ENCODE data around the gene RUNDC1. TPM values are rescaled to one million over a fixed set of nuclear protein-coding genes. Genes with fewer than 3 reads are reported as not detected.

RUNDC1 gene
- total RNA-seq, 4 donors from 2014 or later = 10.8 to 18.3 (median 13.1) TPM

DNA sequence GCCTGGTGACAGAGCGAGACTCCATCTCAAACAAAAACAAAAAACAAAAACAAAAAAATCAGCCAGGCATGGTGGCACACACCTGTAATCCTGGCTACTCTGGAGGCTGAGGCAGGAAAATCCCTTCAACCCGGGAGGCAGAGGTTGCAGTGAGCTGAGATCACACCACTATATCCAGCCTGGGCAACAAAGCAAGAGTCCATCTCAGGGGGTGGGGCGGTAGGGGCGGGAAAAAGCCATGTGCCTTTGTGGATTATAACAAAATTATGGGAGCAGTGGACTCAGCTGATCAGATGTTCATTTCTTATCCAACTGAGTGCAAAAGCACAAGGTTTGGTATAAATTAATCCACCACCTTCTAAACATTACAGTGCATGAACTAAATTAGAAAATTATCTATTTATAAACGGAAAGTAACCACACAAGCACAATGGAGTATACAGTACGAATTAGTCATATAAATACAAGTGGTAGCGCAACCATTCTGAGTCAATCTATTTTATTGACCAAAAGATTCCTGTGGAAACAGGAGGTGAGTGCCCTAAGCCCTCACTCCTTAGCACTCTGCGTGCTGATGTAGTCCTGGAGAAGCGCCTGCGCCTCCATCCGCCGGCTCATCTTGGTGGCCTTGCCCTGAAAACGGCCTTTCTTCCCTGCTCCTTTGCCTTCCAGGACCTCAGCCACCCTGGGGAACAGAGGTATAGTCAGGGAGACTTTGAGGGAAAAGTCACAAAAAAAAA, 30.2 kb upstream of the RUNDC1 start:
- Histone ChIP-seq H3K36me3 (no peaks in the 10 kb centered on the region), H3K27ac (no peak overlapping the region), H3K27me3 (no peaks in the 10 kb centered on the region), H3K4me1 (no peaks in the 10 kb centered on the region), H3K9me3 (no peaks in the 10 kb centered on the region), H3K4me3 (no peak overlapping the region)
- no peak for DNase-seq
- TF ChIP-seq, protein P1, sequence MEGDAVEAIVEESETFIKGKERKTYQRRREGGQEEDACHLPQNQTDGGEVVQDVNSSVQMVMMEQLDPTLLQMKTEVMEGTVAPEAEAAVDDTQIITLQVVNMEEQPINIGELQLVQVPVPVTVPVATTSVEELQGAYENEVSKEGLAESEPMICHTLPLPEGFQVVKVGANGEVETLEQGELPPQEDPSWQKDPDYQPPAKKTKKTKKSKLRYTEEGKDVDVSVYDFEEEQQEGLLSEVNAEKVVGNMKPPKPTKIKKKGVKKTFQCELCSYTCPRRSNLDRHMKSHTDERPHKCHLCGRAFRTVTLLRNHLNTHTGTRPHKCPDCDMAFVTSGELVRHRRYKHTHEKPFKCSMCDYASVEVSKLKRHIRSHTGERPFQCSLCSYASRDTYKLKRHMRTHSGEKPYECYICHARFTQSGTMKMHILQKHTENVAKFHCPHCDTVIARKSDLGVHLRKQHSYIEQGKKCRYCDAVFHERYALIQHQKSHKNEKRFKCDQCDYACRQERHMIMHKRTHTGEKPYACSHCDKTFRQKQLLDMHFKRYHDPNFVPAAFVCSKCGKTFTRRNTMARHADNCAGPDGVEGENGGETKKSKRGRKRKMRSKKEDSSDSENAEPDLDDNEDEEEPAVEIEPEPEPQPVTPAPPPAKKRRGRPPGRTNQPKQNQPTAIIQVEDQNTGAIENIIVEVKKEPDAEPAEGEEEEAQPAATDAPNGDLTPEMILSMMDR (IDR thresholded peaks at IDR 0.05) = no peak
- TF ChIP-seq POLR2A (IDR thresholded peaks at IDR 0.05) = no peak
- intact Hi-C loops (cut with DNase I; ENCODE audit: low total_unique reads) = no loop called here

DNA sequence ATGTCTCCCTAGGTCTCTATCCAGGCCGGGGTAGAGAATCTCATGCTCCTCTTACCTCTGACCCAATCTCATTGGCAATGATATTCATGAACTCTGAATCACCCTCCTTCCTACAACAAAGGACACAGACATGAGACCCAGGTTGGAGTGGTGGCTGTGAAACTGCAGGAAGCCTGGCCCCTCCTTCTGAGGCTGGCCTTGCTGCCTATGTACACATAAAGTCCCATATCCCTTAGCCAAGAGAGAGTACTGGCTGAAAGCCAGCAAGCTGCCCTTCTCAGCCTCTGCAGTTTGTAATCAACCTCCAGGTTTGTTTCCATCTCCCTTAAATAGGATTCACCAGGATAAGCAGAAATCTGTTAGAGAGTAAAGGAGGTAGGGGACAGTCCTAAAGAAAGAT, 26.7 kb upstream of the RUNDC1 start:
- no peak overlapping the region for H3K27ac ChIP-seq
- H3K36me3 ChIP-seq = no peaks in the 10 kb centered on the region
- H3K9me3 ChIP-seq = no peaks in the 10 kb centered on the region
- intact Hi-C loops (cut with DNase I; ENCODE audit: low total_unique reads) = no loop called here
- no peak overlapping the region for H3K4me3 ChIP-seq
- H3K4me1 ChIP-seq = no peaks in the 10 kb centered on the region
- DNase-seq = no peak
- TF ChIP-seq, protein P1 (IDR thresholded peaks at IDR 0.05) = no peak
- no peak for TF ChIP-seq POLR2A (IDR thresholded peaks at IDR 0.05)
- no peaks in the 10 kb centered on the region for H3K27me3 ChIP-seq

DNA sequence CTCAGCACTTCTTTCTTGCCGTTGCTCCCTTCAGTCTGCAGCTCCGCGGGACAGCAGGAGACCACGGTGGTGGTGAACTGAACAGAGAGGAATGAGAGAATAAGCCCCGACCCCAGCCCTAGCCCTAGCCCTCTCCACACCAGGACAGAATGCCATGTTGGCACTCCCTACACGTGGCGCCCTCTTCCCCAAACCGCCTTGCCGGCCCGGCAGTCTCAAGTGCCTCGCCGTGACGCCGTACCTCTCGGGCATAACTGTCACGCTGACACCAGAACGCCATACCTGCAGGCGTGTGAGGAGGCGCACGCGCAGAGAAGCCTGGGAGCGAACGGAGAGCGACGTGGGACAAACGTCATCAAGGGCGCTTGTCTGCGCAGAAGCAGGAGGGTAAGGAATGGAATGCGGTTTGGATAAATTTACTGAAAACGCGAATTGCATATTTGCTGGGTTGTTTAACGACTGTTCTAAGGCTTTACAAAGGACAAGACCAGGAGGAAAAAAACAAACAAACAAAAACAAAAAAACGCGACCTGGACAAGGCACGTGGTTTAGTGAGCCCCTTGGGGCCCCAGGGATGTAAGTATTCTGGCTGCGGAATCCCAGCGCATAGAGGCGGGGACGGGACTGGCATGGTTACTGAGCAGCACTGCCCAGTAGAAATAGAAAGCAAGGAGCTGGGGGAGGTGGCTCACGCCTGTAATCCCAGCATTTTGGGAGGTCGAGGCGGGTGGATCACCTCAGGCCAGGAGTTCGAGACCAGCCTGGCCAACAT, 16.0 kb upstream of the RUNDC1 start, which contains the start of gene AARSD1:
Gene AARSD1 (minus strand): TSS at position 294 of the 772 bp plus-strand sequence. CDS start 14 bp downstream, at position 280.
- peak within 1 kb of the TSS; percentile 57 to 74 for H3K4me3 ChIP-seq
- no peaks in the 10 kb centered on the region for H3K4me1 ChIP-seq
- H3K36me3 ChIP-seq = no peaks in the 10 kb centered on the region
- intact Hi-C loops (cut with DNase I; ENCODE audit: low total_unique reads) = no loop called here
- TF ChIP-seq POLR2A (IDR thresholded peaks at IDR 0.05) = peak; percentile 44 to 72
- TF ChIP-seq, protein P1 (IDR thresholded peaks at IDR 0.05) = peak in 2 of 4 experiments; percentile 8 to 48
- no peaks in the 10 kb centered on the region for H3K9me3 ChIP-seq
- no peaks in the 10 kb centered on the region for H3K27me3 ChIP-seq
- peak within 1 kb of the TSS; percentile 89 to 91 for H3K27ac ChIP-seq
- DNase-seq = peak; percentile 88 to 90

DNA sequence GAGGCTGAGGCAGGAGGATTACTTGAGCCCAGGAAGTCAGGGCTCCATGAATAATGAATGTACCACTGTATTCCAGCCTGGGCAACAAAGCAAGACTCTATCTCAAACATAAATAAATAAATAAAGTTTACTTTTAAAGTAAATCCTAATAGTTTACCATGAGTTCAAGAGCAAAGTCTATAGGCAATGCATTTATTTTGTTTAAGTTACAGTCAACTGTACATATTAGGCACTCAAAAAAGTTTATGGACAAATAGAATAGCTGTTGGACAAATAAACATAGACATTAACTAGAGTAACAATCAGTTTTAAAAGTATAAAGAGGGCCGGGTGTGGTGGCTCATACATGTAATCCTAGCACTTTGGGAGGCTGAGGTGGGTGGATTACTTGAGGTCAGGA, 12.4 kb upstream of the RUNDC1 start:
- intact Hi-C loops (cut with DNase I; ENCODE audit: low total_unique reads) = no loop called here
- no peaks in the 10 kb centered on the region for H3K36me3 ChIP-seq
- no peaks in the 10 kb centered on the region for H3K4me1 ChIP-seq
- DNase-seq = no peak
- H3K4me3 ChIP-seq = no peak overlapping the region
- no peaks in the 10 kb centered on the region for H3K9me3 ChIP-seq
- no peak overlapping the region for H3K27ac ChIP-seq
- no peak for TF ChIP-seq POLR2A (IDR thresholded peaks at IDR 0.05)
- TF ChIP-seq, protein P1 (IDR thresholded peaks at IDR 0.05) = no peak
- no peaks in the 10 kb centered on the region for H3K27me3 ChIP-seq

Measured in uterus (tissue), 4 donors.